ENCODE data around the gene PNRC2. TPM values are rescaled to one million over a fixed set of nuclear protein-coding genes. Genes with fewer than 3 reads are reported as not detected.

PNRC2 gene
- total and polyA plus RNA-seq, 4 donors: 24.9 to 63.6 (median 36.3) TPM

GRCh38 chr1:23996700-23997229, 37.1 kb downstream of the PNRC2 start:
- DNase-seq (ENCODE audit: low spot score): no peak
- Histone ChIP-seq H3K9me3 (ENCODE audit: control insufficient read depth in 4 of 4, low read length in 3 of 4) (no peaks in the 10 kb centered on the region), H3K4me3 (ENCODE audit: low read depth in 1 of 3, low read length in 3 of 3) (no peak overlapping the region), H3K4me1 (ENCODE audit: control insufficient read depth in 4 of 4, insufficient read depth in 4 of 4, low read length in 3 of 4) (no peaks in the 10 kb centered on the region), H3K27ac (ENCODE audit: low read depth in 1 of 2, low read length in 2 of 2) (no peak overlapping the region), H3K36me3 (ENCODE audit: control insufficient read depth in 4 of 4, insufficient read depth in 3 of 4, low read depth in 1 of 4, low read length in 3 of 4) (no peaks in the 10 kb centered on the region), H3K27me3 (ENCODE audit: control insufficient read depth in 4 of 4, insufficient read depth in 4 of 4, low read length in 3 of 4) (no peaks in the 10 kb centered on the region), H3K9ac (ENCODE audit: low read depth in 1 of 2, low read length in 2 of 2) (no peak overlapping the region)
- TF ChIP-seq, protein P1, sequence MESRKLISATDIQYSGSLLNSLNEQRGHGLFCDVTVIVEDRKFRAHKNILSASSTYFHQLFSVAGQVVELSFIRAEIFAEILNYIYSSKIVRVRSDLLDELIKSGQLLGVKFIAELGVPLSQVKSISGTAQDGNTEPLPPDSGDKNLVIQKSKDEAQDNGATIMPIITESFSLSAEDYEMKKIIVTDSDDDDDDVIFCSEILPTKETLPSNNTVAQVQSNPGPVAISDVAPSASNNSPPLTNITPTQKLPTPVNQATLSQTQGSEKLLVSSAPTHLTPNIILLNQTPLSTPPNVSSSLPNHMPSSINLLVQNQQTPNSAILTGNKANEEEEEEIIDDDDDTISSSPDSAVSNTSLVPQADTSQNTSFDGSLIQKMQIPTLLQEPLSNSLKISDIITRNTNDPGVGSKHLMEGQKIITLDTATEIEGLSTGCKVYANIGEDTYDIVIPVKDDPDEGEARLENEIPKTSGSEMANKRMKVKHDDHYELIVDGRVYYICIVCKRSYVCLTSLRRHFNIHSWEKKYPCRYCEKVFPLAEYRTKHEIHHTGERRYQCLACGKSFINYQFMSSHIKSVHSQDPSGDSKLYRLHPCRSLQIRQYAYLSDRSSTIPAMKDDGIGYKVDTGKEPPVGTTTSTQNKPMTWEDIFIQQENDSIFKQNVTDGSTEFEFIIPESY (IDR thresholded peaks at IDR 0.05): no peak
- TF ChIP-seq RAD21 (IDR thresholded peaks at IDR 0.05) (no peak), HNF4A (conservative IDR thresholded peaks at IDR 0.05) (no peak), SP1 (IDR thresholded peaks at IDR 0.05) (no peak), TAF1 (conservative IDR thresholded peaks at IDR 0.05) (no peak), MAX (IDR thresholded peaks at IDR 0.05) (no peak), JUND (IDR thresholded peaks at IDR 0.05) (no peak), EGR1 (IDR thresholded peaks at IDR 0.05; ENCODE audit: low read depth in 2 of 2) (no peak)
- TF ChIP-seq, protein P2, sequence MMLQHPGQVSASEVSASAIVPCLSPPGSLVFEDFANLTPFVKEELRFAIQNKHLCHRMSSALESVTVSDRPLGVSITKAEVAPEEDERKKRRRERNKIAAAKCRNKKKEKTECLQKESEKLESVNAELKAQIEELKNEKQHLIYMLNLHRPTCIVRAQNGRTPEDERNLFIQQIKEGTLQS (IDR thresholded peaks at IDR 0.05): no peak
- TF ChIP-seq, protein P3, sequence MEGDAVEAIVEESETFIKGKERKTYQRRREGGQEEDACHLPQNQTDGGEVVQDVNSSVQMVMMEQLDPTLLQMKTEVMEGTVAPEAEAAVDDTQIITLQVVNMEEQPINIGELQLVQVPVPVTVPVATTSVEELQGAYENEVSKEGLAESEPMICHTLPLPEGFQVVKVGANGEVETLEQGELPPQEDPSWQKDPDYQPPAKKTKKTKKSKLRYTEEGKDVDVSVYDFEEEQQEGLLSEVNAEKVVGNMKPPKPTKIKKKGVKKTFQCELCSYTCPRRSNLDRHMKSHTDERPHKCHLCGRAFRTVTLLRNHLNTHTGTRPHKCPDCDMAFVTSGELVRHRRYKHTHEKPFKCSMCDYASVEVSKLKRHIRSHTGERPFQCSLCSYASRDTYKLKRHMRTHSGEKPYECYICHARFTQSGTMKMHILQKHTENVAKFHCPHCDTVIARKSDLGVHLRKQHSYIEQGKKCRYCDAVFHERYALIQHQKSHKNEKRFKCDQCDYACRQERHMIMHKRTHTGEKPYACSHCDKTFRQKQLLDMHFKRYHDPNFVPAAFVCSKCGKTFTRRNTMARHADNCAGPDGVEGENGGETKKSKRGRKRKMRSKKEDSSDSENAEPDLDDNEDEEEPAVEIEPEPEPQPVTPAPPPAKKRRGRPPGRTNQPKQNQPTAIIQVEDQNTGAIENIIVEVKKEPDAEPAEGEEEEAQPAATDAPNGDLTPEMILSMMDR (IDR thresholded peaks at IDR 0.05; ENCODE audit: low read depth, low read length, missing input control): no peak
- WGBS: 85% methylated on average over 10 of the region's 10 CpGs

DNA sequence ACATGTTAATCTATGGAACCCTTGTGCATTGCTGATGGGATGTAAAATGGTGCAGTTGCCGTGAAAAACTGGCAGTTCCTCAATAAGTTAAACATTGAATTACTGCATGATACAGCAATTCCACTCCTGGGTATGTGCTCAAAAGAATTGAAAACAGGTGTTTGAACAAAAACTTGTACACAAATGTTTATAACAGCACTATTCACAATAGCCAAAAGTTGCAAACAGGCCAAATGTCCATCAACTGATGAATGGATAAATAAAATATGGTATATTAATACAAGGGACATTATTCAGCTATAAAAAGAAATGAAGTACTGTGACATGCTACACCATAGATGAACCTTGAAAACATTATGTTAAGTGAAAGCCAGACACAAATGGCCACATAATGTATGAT, 38.2 kb downstream of the PNRC2 start:
- no peak overlapping the region for H3K27ac ChIP-seq (ENCODE audit: low read depth in 1 of 2, low read length in 2 of 2)
- H3K36me3 ChIP-seq (ENCODE audit: control insufficient read depth in 4 of 4, insufficient read depth in 3 of 4, low read depth in 1 of 4, low read length in 3 of 4): no peaks in the 10 kb centered on the region
- no peak overlapping the region for H3K4me3 ChIP-seq (ENCODE audit: low read depth in 1 of 3, low read length in 3 of 3)
- H3K9me3 ChIP-seq (ENCODE audit: control insufficient read depth in 4 of 4, low read length in 3 of 4): no peaks in the 10 kb centered on the region
- no peak overlapping the region for H3K9ac ChIP-seq (ENCODE audit: low read depth in 1 of 2, low read length in 2 of 2)
- DNase-seq (ENCODE audit: low spot score): no peak
- no peak for TF ChIP-seq FOXA2 (IDR thresholded peaks at IDR 0.05)
- TF ChIP-seq HNF4G (IDR thresholded peaks at IDR 0.05): no peak
- no peak for TF ChIP-seq FOXA1 (IDR thresholded peaks at IDR 0.05)
- TF ChIP-seq MAX (IDR thresholded peaks at IDR 0.05): no peak
- TF ChIP-seq, protein P4, sequence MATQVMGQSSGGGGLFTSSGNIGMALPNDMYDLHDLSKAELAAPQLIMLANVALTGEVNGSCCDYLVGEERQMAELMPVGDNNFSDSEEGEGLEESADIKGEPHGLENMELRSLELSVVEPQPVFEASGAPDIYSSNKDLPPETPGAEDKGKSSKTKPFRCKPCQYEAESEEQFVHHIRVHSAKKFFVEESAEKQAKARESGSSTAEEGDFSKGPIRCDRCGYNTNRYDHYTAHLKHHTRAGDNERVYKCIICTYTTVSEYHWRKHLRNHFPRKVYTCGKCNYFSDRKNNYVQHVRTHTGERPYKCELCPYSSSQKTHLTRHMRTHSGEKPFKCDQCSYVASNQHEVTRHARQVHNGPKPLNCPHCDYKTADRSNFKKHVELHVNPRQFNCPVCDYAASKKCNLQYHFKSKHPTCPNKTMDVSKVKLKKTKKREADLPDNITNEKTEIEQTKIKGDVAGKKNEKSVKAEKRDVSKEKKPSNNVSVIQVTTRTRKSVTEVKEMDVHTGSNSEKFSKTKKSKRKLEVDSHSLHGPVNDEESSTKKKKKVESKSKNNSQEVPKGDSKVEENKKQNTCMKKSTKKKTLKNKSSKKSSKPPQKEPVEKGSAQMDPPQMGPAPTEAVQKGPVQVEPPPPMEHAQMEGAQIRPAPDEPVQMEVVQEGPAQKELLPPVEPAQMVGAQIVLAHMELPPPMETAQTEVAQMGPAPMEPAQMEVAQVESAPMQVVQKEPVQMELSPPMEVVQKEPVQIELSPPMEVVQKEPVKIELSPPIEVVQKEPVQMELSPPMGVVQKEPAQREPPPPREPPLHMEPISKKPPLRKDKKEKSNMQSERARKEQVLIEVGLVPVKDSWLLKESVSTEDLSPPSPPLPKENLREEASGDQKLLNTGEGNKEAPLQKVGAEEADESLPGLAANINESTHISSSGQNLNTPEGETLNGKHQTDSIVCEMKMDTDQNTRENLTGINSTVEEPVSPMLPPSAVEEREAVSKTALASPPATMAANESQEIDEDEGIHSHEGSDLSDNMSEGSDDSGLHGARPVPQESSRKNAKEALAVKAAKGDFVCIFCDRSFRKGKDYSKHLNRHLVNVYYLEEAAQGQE (IDR thresholded peaks at IDR 0.05): no peak
- TF ChIP-seq, protein P1 (IDR thresholded peaks at IDR 0.05): no peak
- TF ChIP-seq HNF4A (conservative IDR thresholded peaks at IDR 0.05): no peak
- no peak for TF ChIP-seq EGR1 (IDR thresholded peaks at IDR 0.05; ENCODE audit: low read depth in 2 of 2)
- no peak for TF ChIP-seq SP1 (IDR thresholded peaks at IDR 0.05)
- TF ChIP-seq JUND (IDR thresholded peaks at IDR 0.05): no peak
- TF ChIP-seq, protein P3 (IDR thresholded peaks at IDR 0.05; ENCODE audit: low read depth, low read length, missing input control): no peak
- no peak for TF ChIP-seq RXRA (IDR thresholded peaks at IDR 0.05)
- no peak for TF ChIP-seq GABPA (IDR thresholded peaks at IDR 0.05 in 1 of 2, conservative IDR thresholded peaks at IDR 0.05 in 1 of 2)
- TF ChIP-seq, protein P2 (IDR thresholded peaks at IDR 0.05): no peak
- no peak for TF ChIP-seq TAF1 (conservative IDR thresholded peaks at IDR 0.05)
- no peak for TF ChIP-seq RAD21 (IDR thresholded peaks at IDR 0.05)
- no peak for TF ChIP-seq NR2F2 (IDR thresholded peaks at IDR 0.05)
- no peak for TF ChIP-seq YY1 (IDR thresholded peaks at IDR 0.05)
- no peaks in the 10 kb centered on the region for H3K4me1 ChIP-seq (ENCODE audit: control insufficient read depth in 4 of 4, insufficient read depth in 4 of 4, low read length in 3 of 4)
- WGBS: 69% methylated on average over 1 of the region's 1 CpG
- H3K27me3 ChIP-seq (ENCODE audit: control insufficient read depth in 4 of 4, insufficient read depth in 4 of 4, low read length in 3 of 4): no peaks in the 10 kb centered on the region
